IPS-NIHi7 (cell line): ENCODE data around the gene TTC34.

ENCODE experiments used
- DNase-seq: peaks from one replicate; pipeline ENCODE4 v3.0.0; 2012; ENCODE audit warnings: mixed read lengths; ENCODE audit errors: extremely low spot score

Gene TTC34

GRCh38 chr1:2591581-2592261 is 209.8 kb downstream of the TTC34 start:
- no peak for DNase-seq

- no peak for DNase-seq
These were observed 210.3 kb downstream of the TTC34 start for GRCh38 chr1:2591233-2591580.

DNA sequence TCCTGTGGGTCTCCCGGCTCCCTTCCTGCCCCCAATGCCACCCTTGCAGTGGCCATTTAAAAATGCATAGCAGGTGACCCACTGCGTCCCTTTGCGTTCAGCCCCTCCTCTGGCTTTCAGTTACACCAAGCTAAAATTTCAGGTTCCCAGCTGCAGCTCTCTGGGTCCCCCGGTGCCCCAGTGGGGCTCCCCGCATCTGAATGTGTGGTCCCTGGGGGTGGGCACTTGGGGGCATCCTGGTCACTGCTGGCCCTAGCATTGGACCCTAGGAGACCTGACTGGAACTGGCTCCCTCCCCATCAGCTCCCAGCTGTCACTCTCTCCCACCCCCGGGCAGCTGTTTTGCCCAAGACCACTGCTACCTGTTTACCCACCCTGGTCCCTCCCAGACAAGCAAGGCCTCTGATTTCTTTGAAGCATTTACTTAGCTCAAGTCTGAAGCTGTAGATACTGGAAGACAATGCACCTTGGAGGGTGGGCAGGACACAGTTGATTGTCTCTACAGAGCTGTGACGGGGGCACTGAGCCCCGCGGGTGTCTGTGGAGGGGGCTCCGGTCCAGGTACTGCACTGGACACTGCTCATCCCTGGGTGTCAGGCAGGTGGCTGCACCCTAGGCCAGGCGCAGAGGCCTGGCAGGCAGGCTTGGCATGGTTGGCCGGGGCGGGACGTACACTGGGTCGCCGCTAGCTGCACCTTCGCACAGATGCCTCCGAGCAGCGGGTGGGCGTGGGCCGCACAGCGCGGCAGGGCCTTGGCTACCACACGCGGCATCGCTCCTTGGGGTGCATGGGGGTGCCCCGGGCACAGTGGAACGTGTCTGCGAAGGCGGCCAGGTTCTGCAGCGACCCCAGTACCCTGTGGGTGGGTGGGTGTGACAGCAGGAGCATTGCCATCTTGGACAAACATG is 211.0 kb downstream of the TTC34 start:
- no peak for DNase-seq

DNA sequence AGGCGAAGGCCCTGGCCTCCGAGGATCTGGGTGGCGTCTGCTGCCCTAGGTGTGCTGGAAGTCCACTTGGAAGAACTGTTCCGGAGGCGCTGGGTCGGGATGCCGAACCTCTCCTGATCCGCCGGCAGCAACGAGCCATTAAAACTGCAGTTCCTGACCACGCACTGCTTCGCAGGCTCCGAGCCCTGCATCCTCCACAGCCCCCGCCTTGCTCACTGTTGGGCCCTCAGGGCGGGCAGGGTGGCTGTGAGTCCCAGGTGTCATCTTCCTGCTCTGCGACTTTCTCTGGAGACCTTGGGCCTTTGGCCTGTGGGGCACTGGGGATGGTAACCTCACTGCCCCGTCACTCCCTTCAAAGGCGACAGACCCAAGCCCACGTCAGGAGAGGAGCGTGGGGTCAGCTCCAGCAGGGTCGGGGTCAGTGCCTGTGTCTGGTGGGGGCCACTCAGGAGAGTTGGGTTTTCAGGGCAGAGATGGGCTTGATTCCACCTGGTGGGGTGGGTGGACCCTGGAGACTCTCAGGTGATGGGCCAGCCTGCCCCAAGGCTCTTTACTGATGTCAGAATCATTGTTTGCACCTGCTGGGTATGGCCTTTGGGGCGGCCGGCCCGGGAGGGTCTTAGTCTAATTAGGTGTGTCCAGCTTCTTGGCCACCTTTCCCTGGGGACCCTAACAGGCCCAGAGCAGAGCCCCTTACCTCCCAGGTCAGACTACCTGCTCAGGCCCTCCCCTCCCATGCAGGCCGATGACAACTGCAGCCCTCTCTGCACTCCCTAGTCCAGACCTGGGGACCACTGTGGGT is 211.9 kb downstream of the TTC34 start:
- DNase-seq = no peak

DNA sequence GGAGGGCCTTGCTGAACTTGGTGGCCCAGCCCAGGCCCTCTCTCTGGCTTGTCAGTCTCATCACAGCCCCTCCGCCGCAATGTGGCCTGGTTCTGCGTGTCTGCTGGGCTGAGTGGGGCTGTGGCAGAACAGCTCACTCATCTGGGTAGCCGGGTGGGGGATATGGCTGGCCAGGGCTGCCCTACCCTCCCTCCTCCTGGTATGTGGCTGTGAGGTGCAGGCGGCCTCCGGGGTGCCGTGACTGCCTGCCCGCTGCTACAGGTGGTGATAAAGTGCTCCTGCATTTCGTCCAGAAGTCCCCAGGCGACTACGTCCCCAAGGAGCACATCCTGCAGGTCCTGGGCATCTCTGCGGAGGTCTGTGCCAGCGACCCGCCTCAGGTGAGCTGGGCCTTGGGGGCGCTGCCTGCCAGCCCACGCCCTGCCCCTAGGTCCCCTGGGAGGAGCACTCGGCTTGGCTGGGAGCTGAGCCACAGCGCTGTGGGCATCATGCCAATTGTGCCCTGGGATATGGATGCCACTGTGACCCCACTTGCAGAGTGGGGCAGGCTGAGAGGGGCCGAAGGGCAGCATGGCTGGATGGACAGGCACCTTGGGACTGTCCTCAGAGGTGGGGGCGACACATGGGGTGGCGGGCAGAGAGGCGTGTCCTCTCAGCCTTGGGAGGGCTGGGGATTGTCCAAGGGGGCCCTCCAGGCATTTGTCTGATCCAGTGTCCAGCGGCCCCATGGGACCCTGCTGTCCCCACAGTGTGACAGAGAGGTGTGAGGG is 212.6 kb downstream of the TTC34 start:
- no peak for DNase-seq

- DNase-seq = no peak
These were observed 213.5 kb downstream of the TTC34 start for GRCh38 chr1:2587860-2588571.

- DNase-seq = peak; percentile 68
These were observed 214.2 kb downstream of the TTC34 start for GRCh38 chr1:2587071-2587859.

DNA sequence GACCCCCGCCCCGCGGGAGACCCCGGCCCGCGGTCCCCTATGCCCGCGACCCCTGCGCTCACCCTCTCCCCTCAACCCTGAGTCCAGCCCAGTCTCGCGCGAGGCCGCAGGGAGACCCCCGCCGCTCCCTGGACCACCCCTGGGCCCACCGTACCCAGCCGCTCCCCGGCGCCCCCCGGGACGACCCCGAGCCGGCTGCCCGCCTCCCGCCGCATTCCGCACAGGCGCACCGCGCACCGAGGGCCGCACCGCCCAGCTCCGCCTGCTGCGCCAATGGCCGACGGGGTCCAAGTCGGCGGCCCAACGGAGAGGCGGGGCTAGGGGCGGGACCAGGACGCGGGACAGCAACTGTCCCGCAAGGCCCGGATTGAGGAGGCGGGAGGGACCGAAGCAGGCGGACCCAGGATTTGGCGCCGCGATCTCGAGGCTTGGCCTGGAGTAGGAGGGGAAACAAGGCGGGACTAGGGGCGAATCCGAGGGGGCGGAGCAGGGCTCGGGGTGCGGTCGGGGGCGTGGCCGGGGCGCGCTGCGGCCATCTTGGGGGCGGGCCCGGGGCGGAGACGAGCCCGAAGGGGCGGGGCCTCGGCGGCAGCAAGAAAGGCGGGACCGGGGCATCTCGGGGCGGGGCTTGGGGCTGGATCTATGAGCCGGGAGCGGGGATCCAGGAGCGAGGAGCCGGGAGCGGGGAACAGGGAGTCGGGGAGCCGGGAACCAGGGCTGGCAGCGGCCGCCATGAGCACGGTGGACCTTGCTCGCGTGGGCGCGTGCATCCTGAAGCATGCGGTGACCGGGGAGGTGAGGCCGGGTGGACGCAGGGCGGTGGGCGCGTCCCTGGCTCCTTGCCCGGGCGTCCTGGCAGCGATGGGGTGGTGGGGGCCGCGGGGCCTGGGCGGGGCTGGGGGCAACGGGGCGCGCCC is 215.1 kb downstream of the TTC34 start, which contains the start of gene PRXL2B:
Gene PRXL2B, plus strand, starts transcription at position 624 of the 917 bp plus-strand sequence. Its CDS starts 109 bp downstream, at position 733.
- peak; percentile 98 for DNase-seq
